ENCODE results near the gene FAM216A. TPM values are rescaled to one million over a fixed set of nuclear protein-coding genes. Genes with fewer than 3 reads are reported as not detected.

FAM216A gene
- total RNA-seq, 1 donor from 2014 or later = 11.0 TPM

GRCh38 chr12:110536834-110537604, 68.4 kb downstream of the FAM216A start:
- TF ChIP-seq POLR2AphosphoS5 (IDR thresholded peaks at IDR 0.05; ENCODE audit: insufficient read depth in 1 of 2, low read depth in 1 of 2) (no peak), CTCF (IDR thresholded peaks at IDR 0.05) (no peak), POLR2A (IDR thresholded peaks at IDR 0.05) (no peak)
- no peak for DNase-seq (ENCODE audit: extremely low spot score in 2 of 2)
- Histone ChIP-seq H3K27ac (peak overlapping the region; percentile 70), H3K4me1 (peaks cover 63% of the 10 kb centered on the region), H3K4me3 (no peak overlapping the region), H3K36me3 (peaks cover 0 to 32% of the 10 kb centered on the region in 2 donors), H3K27me3 (no peaks in the 10 kb centered on the region), H3K9me3 (no peaks in the 10 kb centered on the region)
- intact Hi-C loops (cut with DNase I) = no loop called here

- Histone ChIP-seq H3K4me1 (peaks cover 63% of the 10 kb centered on the region), H3K27ac (peak overlapping the region; percentile 70), H3K36me3 (peaks cover 0 to 32% of the 10 kb centered on the region in 2 donors), H3K9me3 (no peaks in the 10 kb centered on the region), H3K4me3 (no peak overlapping the region), H3K27me3 (no peaks in the 10 kb centered on the region)
- TF ChIP-seq POLR2AphosphoS5 (IDR thresholded peaks at IDR 0.05; ENCODE audit: insufficient read depth in 1 of 2, low read depth in 1 of 2) = peak in 1 of 2 donors; percentile 47
- no peak for TF ChIP-seq CTCF (IDR thresholded peaks at IDR 0.05)
- no peak for TF ChIP-seq POLR2A (IDR thresholded peaks at IDR 0.05)
- intact Hi-C loops (cut with DNase I) = no loop called here
- DNase-seq (ENCODE audit: extremely low spot score in 2 of 2) = no peak
Measured at GRCh38 chr12:110537605-110538409, 69.2 kb downstream of the FAM216A start.

- H3K36me3 ChIP-seq = peaks cover 0 to 32% of the 10 kb centered on the region in 2 donors
- H3K4me3 ChIP-seq = no peak overlapping the region
- peak overlapping the region; percentile 70 for H3K27ac ChIP-seq
- no peaks in the 10 kb centered on the region for H3K9me3 ChIP-seq
- no peaks in the 10 kb centered on the region for H3K27me3 ChIP-seq
- intact Hi-C loops (cut with DNase I) = no loop called here
- no peak for DNase-seq (ENCODE audit: extremely low spot score in 2 of 2)
- no peak for TF ChIP-seq CTCF (IDR thresholded peaks at IDR 0.05)
- TF ChIP-seq POLR2AphosphoS5 (IDR thresholded peaks at IDR 0.05; ENCODE audit: insufficient read depth in 1 of 2, low read depth in 1 of 2) = no peak
- no peak for TF ChIP-seq POLR2A (IDR thresholded peaks at IDR 0.05)
- peaks cover 63% of the 10 kb centered on the region for H3K4me1 ChIP-seq
Measured at GRCh38 chr12:110538869-110539622, 70.4 kb downstream of the FAM216A start.

Small RNAs within 50 kb of the gene (small RNA-seq; reads per million reads assigned to genes)
- not detected for gene RF00278

Other genes starting within 250 kb of the FAM216A start
- 127 TPM for gene ATP2A2, start 187.6 kb upstream of the FAM216A start, total RNA-seq
- 57.9 TPM for gene ANAPC7, start 65.1 kb upstream of the FAM216A start, total RNA-seq
- 180 TPM for gene ARPC3, start 18.5 kb upstream of the FAM216A start, total RNA-seq
- gene GPN3, start 588 bp upstream of the FAM216A start, total RNA-seq = 17.4 TPM
- gene VPS29, start 33.3 kb downstream of the FAM216A start, total RNA-seq = 74.9 TPM
- not detected for gene RAD9B, start 33.5 kb downstream of the FAM216A start, total RNA-seq
- gene PPTC7, start 114.5 kb downstream of the FAM216A start, total RNA-seq = 43.0 TPM
- 31.4 TPM for gene TCTN1, start 145.3 kb downstream of the FAM216A start, total RNA-seq
- gene HVCN1, start 220.3 kb downstream of the FAM216A start, total RNA-seq = 7.6 TPM

Data from vagina (tissue), 2 donors.